Right atrium auricular region (tissue), 2 donors: Measurements from ENCODE around the gene CMTM7. TPM values are rescaled to one million over a fixed set of nuclear protein-coding genes. Genes with fewer than 3 reads are reported as not detected.

Experiments used
- DNase-seq: peaks from one replicate; pipeline ENCODE4 v3.0.0-alpha.2; 2019; ENCODE audit warnings: low spot score
- H3K27ac ChIP-seq, 2 donors: fragments of 200-600 bp; sonication (generic); 1 replicate in 1 of 2; 2 replicates in 1 of 2; pipeline ENCODE4 v1.5.1; 2016 to 2019
- H3K27me3 ChIP-seq, 2 donors: fragments of 200-600 bp; sonication (generic); one replicate each; pipeline versions ENCODE4 v1.5.1 to v1.6.0; 2017 to 2019
- H3K36me3 ChIP-seq: fragments of 200-600 bp; sonication (generic); one replicate; pipeline ENCODE4 v1.5.1; 2016
- H3K4me1 ChIP-seq, 2 donors: fragments of 200-600 bp; sonication (generic); one replicate each; pipeline versions ENCODE4 v1.5.1 to v1.6.0; 2017 to 2019
- H3K4me3 ChIP-seq, 2 donors: fragments of 200-600 bp; sonication (generic); 1 replicate in 1 of 2; 2 replicates in 1 of 2; pipeline ENCODE4 v1.5.1; 2017 to 2019; ENCODE audit warnings: mild to moderate bottlenecking in 1 of 2, moderate library complexity in 1 of 2
- H3K9me3 ChIP-seq, 2 donors: fragments of 200-600 bp; sonication (generic); one replicate each; pipeline ENCODE4 v1.5.1; 2019
- total RNA-seq, 2 donors: library from RNA; depleted of rRNA; stranded (reverse); fragments of >200 nt; gene quantifications; one replicate each; pipeline ENCODE4 v1.1.0, GENCODE V29; 2016
- TF ChIP-seq, protein P1 (sequence below), 2 donors: fragments of 200-600 bp; sonication (generic); IDR thresholded peaks; one replicate each; pipeline ENCODE4 v1.5.1; 2019; ENCODE audit warnings: antibody characterized with exemption in 2 of 2

CMTM7 gene
- total RNA-seq, 2 donors from 2014 or later: 8.2 to 10.5 TPM

DNA sequence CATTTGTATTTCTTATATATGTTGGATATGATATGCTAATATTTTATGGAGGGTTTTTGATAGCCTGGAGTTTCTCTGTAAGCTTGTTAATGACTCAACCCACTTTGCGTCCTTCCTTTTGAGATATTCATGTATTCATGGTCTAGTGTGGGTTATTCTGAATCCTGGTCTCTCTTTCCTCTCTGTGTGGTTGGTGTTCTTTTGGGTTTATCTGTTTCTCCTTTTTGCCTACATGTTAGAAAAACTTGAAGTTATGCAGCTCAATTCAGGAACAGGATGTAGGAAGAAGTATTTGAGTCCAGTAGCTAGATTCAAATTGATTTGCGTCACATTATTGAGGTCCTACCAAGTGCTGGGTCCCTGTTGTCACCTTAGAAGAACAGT, 28.1 kb downstream of the CMTM7 start:
- H3K27me3 ChIP-seq: no peaks in the 10 kb centered on the region
- no peaks in the 10 kb centered on the region for H3K9me3 ChIP-seq
- H3K27ac ChIP-seq: peak overlapping the region; percentile 17 to 46
- no peaks in the 10 kb centered on the region for H3K36me3 ChIP-seq
- DNase-seq: no peak
- no peak overlapping the region for H3K4me3 ChIP-seq
- TF ChIP-seq, protein P1, sequence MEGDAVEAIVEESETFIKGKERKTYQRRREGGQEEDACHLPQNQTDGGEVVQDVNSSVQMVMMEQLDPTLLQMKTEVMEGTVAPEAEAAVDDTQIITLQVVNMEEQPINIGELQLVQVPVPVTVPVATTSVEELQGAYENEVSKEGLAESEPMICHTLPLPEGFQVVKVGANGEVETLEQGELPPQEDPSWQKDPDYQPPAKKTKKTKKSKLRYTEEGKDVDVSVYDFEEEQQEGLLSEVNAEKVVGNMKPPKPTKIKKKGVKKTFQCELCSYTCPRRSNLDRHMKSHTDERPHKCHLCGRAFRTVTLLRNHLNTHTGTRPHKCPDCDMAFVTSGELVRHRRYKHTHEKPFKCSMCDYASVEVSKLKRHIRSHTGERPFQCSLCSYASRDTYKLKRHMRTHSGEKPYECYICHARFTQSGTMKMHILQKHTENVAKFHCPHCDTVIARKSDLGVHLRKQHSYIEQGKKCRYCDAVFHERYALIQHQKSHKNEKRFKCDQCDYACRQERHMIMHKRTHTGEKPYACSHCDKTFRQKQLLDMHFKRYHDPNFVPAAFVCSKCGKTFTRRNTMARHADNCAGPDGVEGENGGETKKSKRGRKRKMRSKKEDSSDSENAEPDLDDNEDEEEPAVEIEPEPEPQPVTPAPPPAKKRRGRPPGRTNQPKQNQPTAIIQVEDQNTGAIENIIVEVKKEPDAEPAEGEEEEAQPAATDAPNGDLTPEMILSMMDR (IDR thresholded peaks at IDR 0.05): no peak
- H3K4me1 ChIP-seq: peaks cover 0 to 44% of the 10 kb centered on the region in 2 donors

DNA sequence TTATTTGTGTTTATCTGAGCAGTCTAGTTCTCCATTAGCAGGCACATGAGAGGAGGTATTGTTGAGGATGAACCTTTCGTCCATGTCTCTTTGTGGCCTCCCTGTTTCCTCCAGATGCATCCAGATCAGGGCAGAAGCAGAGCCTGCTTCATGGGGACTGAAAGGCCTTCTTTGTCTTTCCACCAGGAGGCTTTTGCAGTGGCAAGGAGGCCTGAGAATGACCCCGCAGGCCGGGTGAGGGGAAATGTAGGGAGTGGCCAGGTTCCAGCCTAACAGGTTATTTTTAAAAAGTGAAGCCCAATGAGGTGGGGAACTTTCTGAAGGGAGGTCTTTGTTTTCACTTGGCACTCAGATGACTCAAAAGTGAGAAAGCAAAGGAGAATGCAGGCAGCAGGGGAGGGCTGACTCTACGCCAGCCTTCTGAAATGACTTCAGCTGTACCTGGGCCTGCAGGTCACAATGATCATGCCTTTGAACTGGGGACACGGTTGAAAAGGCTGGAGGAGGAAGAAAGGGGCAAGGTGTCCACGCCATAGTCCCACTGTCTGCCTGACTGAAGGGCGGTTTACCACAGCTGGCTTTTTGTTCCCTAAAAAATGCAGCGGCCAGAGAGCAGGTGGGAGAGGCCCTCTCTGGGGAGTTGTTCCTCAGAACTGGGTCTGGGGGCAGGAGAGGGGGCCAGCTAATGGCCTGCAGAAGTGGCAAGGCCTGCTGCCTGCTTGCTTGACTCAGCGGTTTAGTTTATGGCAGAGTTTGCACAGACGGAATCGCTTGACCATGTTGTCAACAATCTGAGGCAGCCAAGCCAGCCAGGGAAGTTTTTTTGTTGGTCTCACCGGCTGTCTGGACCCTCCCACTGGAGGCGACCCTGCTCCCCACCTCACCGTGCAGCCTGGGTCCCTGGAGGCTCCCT, 28.7 kb downstream of the CMTM7 start:
- H3K4me1 ChIP-seq: peaks cover 0 to 40% of the 10 kb centered on the region in 2 donors
- peak overlapping the region; percentile 17 to 46 for H3K27ac ChIP-seq
- TF ChIP-seq, protein P1 (IDR thresholded peaks at IDR 0.05): no peak

DNA sequence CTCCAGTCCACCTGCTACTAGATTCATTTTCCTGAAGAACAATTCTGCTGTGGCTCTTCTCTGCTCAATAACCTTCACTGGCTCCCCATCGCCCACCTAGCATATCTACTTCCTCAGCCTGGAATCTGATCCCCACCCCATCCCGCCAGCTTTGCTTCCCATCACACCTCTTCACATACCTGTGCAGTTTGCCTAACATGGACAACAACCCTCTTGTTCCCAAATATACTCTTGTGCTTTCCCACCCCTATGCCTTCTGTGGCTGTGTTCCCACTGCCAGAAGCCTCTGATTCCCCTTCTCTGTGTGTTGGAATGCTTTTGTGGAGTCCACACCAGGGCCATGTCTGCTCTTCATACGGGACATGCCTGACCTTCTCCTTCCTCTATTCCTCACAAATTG, 29.5 kb downstream of the CMTM7 start:
- H3K36me3 ChIP-seq: no peaks in the 10 kb centered on the region
- peak; percentile 47 for DNase-seq
- H3K4me3 ChIP-seq: no peak overlapping the region
- TF ChIP-seq, protein P1 (IDR thresholded peaks at IDR 0.05): no peak
- H3K27me3 ChIP-seq: no peaks in the 10 kb centered on the region
- H3K4me1 ChIP-seq: peaks cover 0 to 40% of the 10 kb centered on the region in 2 donors
- peak overlapping the region; percentile 17 to 46 for H3K27ac ChIP-seq
- H3K9me3 ChIP-seq: no peaks in the 10 kb centered on the region

More for the DNA sequence above, 28.7 kb downstream of the CMTM7 start:
- Histone ChIP-seq H3K9me3 (no peaks in the 10 kb centered on the region), H3K27me3 (no peaks in the 10 kb centered on the region), H3K4me3 (no peak overlapping the region), H3K36me3 (no peaks in the 10 kb centered on the region)
- DNase-seq: peak; percentile 57

DNA sequence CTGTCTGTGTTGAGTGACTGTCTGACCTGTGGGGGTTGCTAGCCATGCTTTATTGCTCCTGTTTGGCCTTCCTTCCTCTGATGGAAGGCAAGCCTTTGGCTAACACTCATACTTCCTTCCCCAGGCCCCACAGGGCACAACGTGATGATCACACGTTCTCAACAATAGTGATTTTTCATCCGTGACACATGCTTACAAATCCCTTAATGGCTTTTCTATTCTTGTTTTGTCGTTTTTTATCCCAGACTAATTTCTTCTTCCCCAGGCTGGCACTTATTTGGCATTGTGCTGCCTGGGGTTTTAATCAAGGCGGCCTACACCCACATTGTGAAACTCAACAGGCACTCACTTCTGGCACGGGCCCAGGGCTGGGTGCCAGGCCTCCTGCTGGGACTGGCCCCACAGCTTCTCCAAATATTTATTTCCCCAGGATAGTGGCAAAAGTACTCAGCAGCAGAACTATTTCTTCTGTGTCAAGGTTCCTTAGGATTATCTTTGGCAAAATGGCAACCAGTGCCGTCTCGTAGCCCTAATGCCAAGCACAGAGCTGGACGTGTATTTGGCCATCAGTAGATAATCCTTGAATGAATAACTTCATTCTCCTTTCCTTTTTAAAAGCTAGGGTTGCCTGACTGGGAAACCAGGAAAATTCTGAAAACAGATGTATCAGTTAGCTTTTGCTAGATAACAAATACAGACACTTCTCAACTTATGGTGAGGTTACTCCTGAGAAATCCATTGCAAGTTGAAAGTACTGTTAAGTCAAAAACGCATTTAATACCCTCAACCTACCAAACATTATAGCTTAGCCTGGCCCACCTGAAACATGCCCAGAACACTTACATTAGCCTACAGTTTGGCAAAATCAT, 30.6 kb downstream of the CMTM7 start:
- H3K4me1 ChIP-seq: peaks cover 0 to 40% of the 10 kb centered on the region in 2 donors
- DNase-seq: peak; percentile 93
- TF ChIP-seq, protein P1 (IDR thresholded peaks at IDR 0.05): no peak
- no peaks in the 10 kb centered on the region for H3K36me3 ChIP-seq
- H3K4me3 ChIP-seq: no peak overlapping the region
- peak overlapping the region; percentile 17 to 46 for H3K27ac ChIP-seq
- no peaks in the 10 kb centered on the region for H3K9me3 ChIP-seq
- H3K27me3 ChIP-seq: no peaks in the 10 kb centered on the region

DNA sequence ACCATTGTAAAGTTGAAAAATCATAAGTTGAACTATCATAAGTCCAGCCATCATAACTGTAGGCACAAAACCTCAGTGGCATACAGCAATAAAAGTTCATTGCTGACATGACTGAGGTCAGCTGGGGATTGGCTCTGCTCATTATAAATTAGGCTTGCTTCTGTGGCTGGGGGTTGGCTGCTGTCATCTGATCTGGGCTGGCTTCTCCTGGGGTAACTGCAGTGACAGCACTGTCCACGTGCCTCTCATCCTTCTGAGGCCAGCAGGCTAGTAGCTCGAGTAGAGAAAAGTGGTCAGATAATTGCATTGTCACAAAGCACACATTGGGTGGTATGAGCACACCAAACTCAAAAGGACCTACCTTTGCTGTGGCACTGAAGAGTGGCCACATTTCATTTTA, 31.3 kb downstream of the CMTM7 start:
- DNase-seq: no peak
- Histone ChIP-seq H3K4me1 (peaks cover 0 to 40% of the 10 kb centered on the region in 2 donors), H3K4me3 (no peak overlapping the region), H3K36me3 (no peaks in the 10 kb centered on the region), H3K27me3 (no peaks in the 10 kb centered on the region), H3K9me3 (no peaks in the 10 kb centered on the region), H3K27ac (peak overlapping the region in 1 of 2 donors; percentile 17)
- TF ChIP-seq, protein P1 (IDR thresholded peaks at IDR 0.05): no peak
